GM23338 (cell line): ENCODE results near the gene KCNIP2. TPM values are rescaled to one million over a fixed set of nuclear protein-coding genes. Genes with fewer than 3 reads are reported as not detected.

Experiments used
- ATAC-seq: fragments of 200-7000 bp; cut with Tn5 transposase; 3 replicates; pipeline ENCODE4 v1.9.1; 2020
- DNase-seq: peaks from one replicate; pipeline ENCODE4 v3.0.0-alpha.2; 2015; ENCODE audit warnings: low spot score
- H2AFZ ChIP-seq: fragments of 200-600 bp; sonication (generic); 2 replicates; pipeline ENCODE4 v1.8.0; 2016; ENCODE audit warnings: antibody characterized with exemption, mild to moderate bottlenecking, moderate library complexity
- H3F3A ChIP-seq: fragments of 200-600 bp; sonication (generic); replicated peaks from 2 replicates; pipeline ENCODE4 v1.8.0; 2017; ENCODE audit warnings: antibody characterized with exemption, mixed run types, low read depth
- H3K27ac ChIP-seq: fragments of 200-600 bp; sonication (generic); 2 replicates; pipeline ENCODE4 v1.6.1; 2016; ENCODE audit warnings: low read depth
- H3K27me3 ChIP-seq: fragments of 200-600 bp; sonication (generic); 2 replicates; pipeline ENCODE4 v1.8.0; 2016; ENCODE audit warnings: mild to moderate bottlenecking, mixed run types, moderate library complexity; ENCODE audit not compliant: insufficient read depth
- H3K36me3 ChIP-seq: fragments of 200-600 bp; sonication (generic); 2 replicates; pipeline ENCODE4 v1.8.0; 2016; ENCODE audit warnings: mild to moderate bottlenecking; ENCODE audit not compliant: insufficient read depth
- H3K4me1 ChIP-seq: fragments of 200-600 bp; sonication (generic); 2 replicates; pipeline ENCODE4 v1.8.0; 2016; ENCODE audit warnings: mild to moderate bottlenecking, moderate library complexity; ENCODE audit not compliant: insufficient read depth
- H3K4me2 ChIP-seq: fragments of 200-600 bp; sonication (generic); 2 replicates; pipeline ENCODE4 v1.7.1; 2017; ENCODE audit warnings: mixed run types
- H3K4me3 ChIP-seq: fragments of 200-600 bp; sonication (generic); 2 replicates; pipeline ENCODE4 v1.6.1; 2016; ENCODE audit warnings: mixed run types
- H3K79me2 ChIP-seq: fragments of 200-600 bp; sonication (generic); replicated peaks from 2 replicates; pipeline ENCODE4 v1.8.0; 2017; ENCODE audit warnings: mild to moderate bottlenecking; ENCODE audit not compliant: insufficient read depth
- H3K9me2 ChIP-seq: fragments of 200-600 bp; sonication (generic); 2 replicates; pipeline ENCODE4 v1.8.0; 2017; ENCODE audit not compliant: insufficient read depth
- H4K20me1 ChIP-seq: fragments of 200-600 bp; sonication (generic); replicated peaks from 2 replicates; pipeline ENCODE4 v1.8.0; 2017; ENCODE audit warnings: mild to moderate bottlenecking; ENCODE audit not compliant: insufficient read depth
- H3K27ac Mint-ChIP-seq: 2 replicates; pipeline ENCODE4 v1.8.0; 2020; ENCODE audit warnings: inconsistent platforms, mild to moderate bottlenecking, moderate library complexity, mixed read lengths
- H3K27me3 Mint-ChIP-seq: 3 replicates; pipeline ENCODE4 v1.8.0; 2022; ENCODE audit warnings: low read depth, mild to moderate bottlenecking, moderate library complexity, mixed read lengths, inconsistent platforms; ENCODE audit not compliant: insufficient read depth, poor library complexity
- H3K36me3 Mint-ChIP-seq: 3 replicates; pipeline ENCODE4 v1.8.0; 2021; ENCODE audit warnings: low read depth, mild to moderate bottlenecking, inconsistent platforms, moderate library complexity, mixed read lengths
- H3K4me1 Mint-ChIP-seq: 3 replicates; pipeline ENCODE4 v1.8.0; 2020; ENCODE audit warnings: mild to moderate bottlenecking, inconsistent platforms, mixed read lengths
- H3K4me3 Mint-ChIP-seq: 3 replicates; pipeline ENCODE4 v1.8.0; 2021; ENCODE audit warnings: moderate library complexity, mild to moderate bottlenecking, inconsistent platforms, mixed read lengths
- H3K9me3 Mint-ChIP-seq: 3 replicates; pipeline ENCODE4 v1.8.0; 2020; ENCODE audit warnings: moderate library complexity, mild to moderate bottlenecking, inconsistent platforms, mixed read lengths
- CREB1 ChIP-seq: fragments of 250-450 bp; sonication (Bioruptor Pico); IDR thresholded peaks from 2 replicates; pipeline ENCODE4 v1.5.0; 2020; ENCODE audit warnings: low read depth, mild to moderate bottlenecking, moderate library complexity
- EZH2 ChIP-seq: fragments of 200-600 bp; sonication (generic); IDR thresholded peaks from one replicate; pipeline ENCODE4 v1.8.0; 2017; ENCODE audit warnings: antibody characterized with exemption, mild to moderate bottlenecking, low read depth; ENCODE audit not compliant: unreplicated experiment
- EZH2phosphoT487 ChIP-seq: fragments of 200-600 bp; sonication (generic); IDR thresholded peaks from one replicate; pipeline ENCODE4 v1.8.1; 2018; ENCODE audit warnings: antibody characterized with exemption; ENCODE audit not compliant: unreplicated experiment
- JUNB ChIP-seq: IDR thresholded peaks from one replicate; pipeline ENCODE4 v1.6.1; 2016; ENCODE audit warnings: antibody characterized with exemption; ENCODE audit not compliant: unreplicated experiment
- NANOG ChIP-seq: IDR thresholded peaks from 2 replicates; pipeline ENCODE4 v1.6.1; 2016; ENCODE audit warnings: antibody characterized with exemption, borderline replicate concordance
- POLR2AphosphoS5 ChIP-seq: IDR thresholded peaks from 2 replicates; pipeline ENCODE4 v1.6.1; 2016; ENCODE audit warnings: antibody characterized with exemption, low read depth
- REST ChIP-seq: IDR thresholded peaks from one replicate; pipeline ENCODE4 v1.6.1; 2018; ENCODE audit warnings: antibody characterized with exemption; ENCODE audit not compliant: unreplicated experiment
- STAT1 ChIP-seq: IDR thresholded peaks from one replicate; pipeline ENCODE4 v1.6.1; 2016; ENCODE audit warnings: antibody characterized with exemption; ENCODE audit not compliant: unreplicated experiment
- ZNF114 ChIP-seq: fragments of 250-450 bp; sonication (Bioruptor Pico); IDR thresholded peaks from 2 replicates; pipeline ENCODE4 v1.5.0; 2020; ENCODE audit warnings: mild to moderate bottlenecking, moderate library complexity
- ZNF331 ChIP-seq: fragments of 250-450 bp; sonication (Bioruptor Pico); IDR thresholded peaks from 2 replicates; pipeline ENCODE4 v1.5.0; 2020; ENCODE audit warnings: low read depth, mild to moderate bottlenecking, moderate library complexity
- ZNF462 ChIP-seq: fragments of 250-450 bp; sonication (Bioruptor Pico); IDR thresholded peaks from 2 replicates; pipeline ENCODE4 v1.5.0; 2020; ENCODE audit warnings: mild to moderate bottlenecking, moderate library complexity
- polyA plus RNA-seq: library from polyadenylated mRNA; unstranded; fragments of >200 nt; fragmentation: Nextera tagmentation; extraction: Ambion mirVana; gene quantifications from 2 replicates; pipeline ENCODE4 v1.2.1, GENCODE V29; 2016
- total RNA-seq: library from RNA; depleted of rRNA; stranded (reverse); fragments of >200 nt; shearing (Covaris generic); gene quantifications from 2 replicates; pipeline ENCODE4 v1.2.3, GENCODE V29; 2014
- TF ChIP-seq, protein P1 (sequence below): IDR thresholded peaks from 2 replicates; pipeline ENCODE4 v1.6.1; 2016; ENCODE audit warnings: antibody characterized with exemption
- TF ChIP-seq, protein P2 (sequence below), 2 experiments: fragments of 200-600 bp in 1 of 2; sonication (generic) in 1 of 2; conservative IDR thresholded peaks; 2 replicates each; pipeline versions ENCODE4 v1.5.1 to v1.6.1; 2016 to 2017; ENCODE audit warnings: antibody characterized with exemption in 2 of 2, low read depth in 2 of 2, mild to moderate bottlenecking in 2 of 2, moderate library complexity in 1 of 2

KCNIP2 gene
- total and polyA plus RNA-seq, 2 experiments from 2014 or later, result 2.2 to 2.6 TPM

DNA sequence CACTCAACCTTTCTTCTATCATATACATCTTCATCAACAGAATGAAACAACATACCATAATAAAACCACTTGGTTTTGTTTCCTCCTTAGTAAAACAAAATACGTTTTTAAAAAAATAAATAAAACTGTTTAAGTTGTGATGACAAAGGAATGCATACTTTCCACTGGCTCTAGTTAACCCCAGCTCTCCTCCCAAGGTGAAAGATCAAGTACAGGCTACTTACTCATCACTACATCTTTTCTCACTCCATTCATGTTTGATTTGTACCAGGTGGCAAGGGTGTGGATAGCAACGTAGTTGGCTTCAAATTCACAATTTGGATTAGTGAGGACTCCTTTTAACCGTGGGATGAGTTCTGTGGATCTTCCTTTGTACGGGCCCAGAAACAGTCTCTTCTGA is 40.1 kb downstream of the KCNIP2 start:
- H3F3A ChIP-seq, result peaks cover 7% of the 10 kb centered on the region; the same call in 1 of the 2 replicates
- H3K4me2 ChIP-seq, result no peak overlapping the region
- Mint-ChIP-seq H3K4me1 (no peaks in the 10 kb centered on the region), H3K27me3 (peaks cover 4% of the 10 kb centered on the region), H3K4me3 (no peak overlapping the region), H3K36me3 (peaks cover 88% of the 10 kb centered on the region), H3K9me3 (no peaks in the 10 kb centered on the region), H3K27ac (no peak overlapping the region; the same call in 1 of the 2 replicates)
- no peaks in the 10 kb centered on the region for H3K27me3 ChIP-seq
- H3K79me2 ChIP-seq, result peaks cover 70% of the 10 kb centered on the region
- DNase-seq (no peak), ATAC-seq (no peak)
- H4K20me1 ChIP-seq, result peaks cover 50% of the 10 kb centered on the region
- H3K9me2 ChIP-seq, result no peaks in the 10 kb centered on the region
- no peak overlapping the region for H3K27ac ChIP-seq
- H2AFZ ChIP-seq, result no peak overlapping the region
- no peaks in the 10 kb centered on the region for H3K4me1 ChIP-seq
- no peak overlapping the region for H3K4me3 ChIP-seq
- TF ChIP-seq POLR2AphosphoS5 (no peak), STAT1 (no peak), ZNF462 (no peak), REST (no peak), NANOG (no peak), ZNF114 (no peak), JUNB (no peak), CREB1 (no peak), EZH2phosphoT487 (no peak), ZNF331 (CRISPR knock-in tag) (no peak), EZH2 (no peak)
- TF ChIP-seq, protein P1, sequence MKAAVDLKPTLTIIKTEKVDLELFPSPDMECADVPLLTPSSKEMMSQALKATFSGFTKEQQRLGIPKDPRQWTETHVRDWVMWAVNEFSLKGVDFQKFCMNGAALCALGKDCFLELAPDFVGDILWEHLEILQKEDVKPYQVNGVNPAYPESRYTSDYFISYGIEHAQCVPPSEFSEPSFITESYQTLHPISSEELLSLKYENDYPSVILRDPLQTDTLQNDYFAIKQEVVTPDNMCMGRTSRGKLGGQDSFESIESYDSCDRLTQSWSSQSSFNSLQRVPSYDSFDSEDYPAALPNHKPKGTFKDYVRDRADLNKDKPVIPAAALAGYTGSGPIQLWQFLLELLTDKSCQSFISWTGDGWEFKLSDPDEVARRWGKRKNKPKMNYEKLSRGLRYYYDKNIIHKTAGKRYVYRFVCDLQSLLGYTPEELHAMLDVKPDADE, result no peak
- TF ChIP-seq, protein P2, sequence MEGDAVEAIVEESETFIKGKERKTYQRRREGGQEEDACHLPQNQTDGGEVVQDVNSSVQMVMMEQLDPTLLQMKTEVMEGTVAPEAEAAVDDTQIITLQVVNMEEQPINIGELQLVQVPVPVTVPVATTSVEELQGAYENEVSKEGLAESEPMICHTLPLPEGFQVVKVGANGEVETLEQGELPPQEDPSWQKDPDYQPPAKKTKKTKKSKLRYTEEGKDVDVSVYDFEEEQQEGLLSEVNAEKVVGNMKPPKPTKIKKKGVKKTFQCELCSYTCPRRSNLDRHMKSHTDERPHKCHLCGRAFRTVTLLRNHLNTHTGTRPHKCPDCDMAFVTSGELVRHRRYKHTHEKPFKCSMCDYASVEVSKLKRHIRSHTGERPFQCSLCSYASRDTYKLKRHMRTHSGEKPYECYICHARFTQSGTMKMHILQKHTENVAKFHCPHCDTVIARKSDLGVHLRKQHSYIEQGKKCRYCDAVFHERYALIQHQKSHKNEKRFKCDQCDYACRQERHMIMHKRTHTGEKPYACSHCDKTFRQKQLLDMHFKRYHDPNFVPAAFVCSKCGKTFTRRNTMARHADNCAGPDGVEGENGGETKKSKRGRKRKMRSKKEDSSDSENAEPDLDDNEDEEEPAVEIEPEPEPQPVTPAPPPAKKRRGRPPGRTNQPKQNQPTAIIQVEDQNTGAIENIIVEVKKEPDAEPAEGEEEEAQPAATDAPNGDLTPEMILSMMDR (conservative IDR thresholded peaks at IDR 0.05; ENCODE audit: low read depth in 2 of 2), result no peak
- peaks cover 94% of the 10 kb centered on the region for H3K36me3 ChIP-seq
